ENCODE data around the gene BCOR. TPM values are rescaled to one million over a fixed set of nuclear protein-coding genes. Genes with fewer than 3 reads are reported as not detected.

BCOR gene
- total and polyA plus RNA-seq, 2 of the 8 experiments (the other 6 are each of a cell fraction or from before 2014, with no cell fraction given): 25.0 to 50.8 TPM

DNA sequence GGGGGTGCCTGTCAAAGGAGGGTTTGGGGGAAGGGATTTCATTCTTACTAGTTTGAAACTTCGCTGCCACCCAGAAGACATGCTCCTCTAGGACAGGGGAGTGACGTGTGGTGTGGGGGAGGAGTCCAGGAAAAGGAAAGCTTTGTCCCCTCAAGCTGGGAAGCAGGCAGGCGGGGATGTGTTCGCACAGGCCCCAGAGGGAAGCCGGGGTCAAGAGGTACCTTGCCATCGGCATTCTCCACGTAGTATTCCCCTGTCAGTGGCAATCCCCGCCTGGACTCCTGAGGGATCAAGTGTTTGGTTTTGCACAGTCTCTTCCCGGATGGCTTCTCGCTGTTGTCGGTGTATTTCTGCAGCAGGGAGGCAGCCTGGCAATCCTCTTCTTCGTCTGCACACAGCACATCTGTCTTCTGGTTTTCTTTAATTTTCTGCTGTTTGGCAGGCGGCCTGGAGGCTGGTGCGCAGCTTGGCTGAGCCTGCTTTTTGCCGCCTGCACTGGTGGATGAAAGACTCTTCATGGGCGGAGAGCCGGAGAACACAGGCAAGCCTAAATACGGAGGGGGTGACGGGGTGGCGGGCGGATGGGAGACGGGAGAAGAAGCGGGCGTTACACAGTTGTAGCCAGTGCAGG lies 35.1 kb downstream of the BCOR start:
- Histone ChIP-seq H3K27me3 (replicated peaks in 1 of 4; ENCODE audit: control insufficient read depth in 3 of 4, extremely low read depth in 1 of 4, insufficient read depth in 3 of 4, low read length in 3 of 4) (no peaks in the 10 kb centered on the region), H3K4me3 (ENCODE audit: extremely low read depth in 1 of 4, insufficient read depth in 2 of 4, low read depth in 3 of 4, low read length in 4 of 4) (no peak overlapping the region), H4K91ac (replicated peaks; ENCODE audit: insufficient read length, low read length) (no peak overlapping the region), H3K23ac (ENCODE audit: insufficient read length) (no peak overlapping the region), H2AFZ (ENCODE audit: low read length) (no peak overlapping the region), H2BK5ac (ENCODE audit: low read depth, low read length) (no peak overlapping the region), H2BK120ac (replicated peaks; ENCODE audit: low read depth, low read length) (no peak overlapping the region), H3K23me2 (ENCODE audit: low read depth, low read length) (no peaks in the 10 kb centered on the region), H2BK15ac (ENCODE audit: low read length) (no peak overlapping the region), H3K4ac (replicated peaks; ENCODE audit: insufficient read length, low read depth, low read length) (no peak overlapping the region), H2BK20ac (ENCODE audit: low read length) (no peak overlapping the region), H4K5ac (ENCODE audit: insufficient read length, low read depth, low read length) (no peak overlapping the region), H4K20me1 (replicated peaks in 1 of 2; ENCODE audit: control insufficient read depth in 1 of 2, insufficient read depth in 2 of 2, low read length in 2 of 2) (peaks cover 0 to 13% of the 10 kb centered on the region in 2 experiments), H3K4me1 (replicated peaks in 1 of 4; ENCODE audit: control insufficient read depth in 3 of 4, insufficient read depth in 4 of 4, low read length in 3 of 4) (peaks cover 0 to 15% (median 5%) of the 10 kb centered on the region in 4 experiments; a peak in 3 of 7 replicates), H3K9me3 (ENCODE audit: insufficient read depth in 2 of 2, low read depth in 1 of 2, low read length in 1 of 2) (no peaks in the 10 kb centered on the region), H3K14ac (ENCODE audit: insufficient read length) (no peak overlapping the region), H3K36me3 (ENCODE audit: control insufficient read depth in 2 of 4, insufficient read depth in 4 of 4, low read length in 3 of 4) (peaks cover 2 to 80% (median 36%) of the 10 kb centered on the region in 4 experiments; a peak in 6 of 8 replicates), H2BK12ac (ENCODE audit: low read depth, low read length) (no peak overlapping the region), H3K79me2 (ENCODE audit: control insufficient read depth in 1 of 2, insufficient read depth in 2 of 2, low read length in 2 of 2) (peaks cover 0 to 12% of the 10 kb centered on the region in 2 experiments; a peak in 1 of 4 replicates), H3K18ac (ENCODE audit: extremely low read depth, low read length) (no peak overlapping the region), H3K4me2 (ENCODE audit: insufficient read depth in 1 of 2, low read depth in 2 of 2, low read length in 2 of 2) (no peak overlapping the region), H3K9ac (replicated peaks in 1 of 4; ENCODE audit: extremely low read depth in 1 of 4, low read depth in 3 of 4, low read length in 3 of 4) (no peak overlapping the region), H3K27ac (ENCODE audit: low read depth, low read length) (no peak overlapping the region), H3K56ac (replicated peaks; ENCODE audit: insufficient read length, low read depth, low read length) (no peak overlapping the region), H3K79me1 (ENCODE audit: low read depth, low read length) (peaks cover 5% of the 10 kb centered on the region), H4K8ac (ENCODE audit: extremely low read depth, insufficient read depth, low read length) (no peak overlapping the region), H2AK5ac (ENCODE audit: low read depth, low read length) (no peak overlapping the region)
- FAIRE-seq (no peak), DNase-seq (ENCODE audit: low read depth in 1 of 2, low spot score in 2 of 2) (no peak)
- POLR2A ChIA-PET (ENCODE audit: partially characterized antibody): interaction anchor here (1.5 to 1.6 kb wide), 2 partner anchors 13 to 23 kb away, joined by 3 to 5 read pairs; no protein-coding TSS in a partner anchor
- WGBS, 2 experiments (ENCODE audit: extremely low coverage in 1 of 2, insufficient coverage in 1 of 2, insufficient read length in 1 of 2, insufficient replicate concordance in 2 of 2, low coverage in 1 of 2, low lambda C conversion rate in 2 of 2, missing lambda C conversion rate in 1 of 2): 94% methylated on average over 18 of the region's 24 CpGs; no CpG with 5 or more reads in 1 of the 2 experiments
- CTCF ChIA-PET (ENCODE audit: partially characterized antibody): no interaction called here
- TF ChIP-seq NANOG (IDR thresholded peaks at IDR 0.05; ENCODE audit: insufficient read depth, low read depth, low read length, poor library complexity, severe bottlenecking) (no peak), TCF12 (IDR thresholded peaks at IDR 0.05; ENCODE audit: low read depth, low read length) (no peak), TBP (IDR thresholded peaks at IDR 0.05; ENCODE audit: low read depth, low read length) (no peak), KDM5A (IDR thresholded peaks at IDR 0.05; ENCODE audit: low read length) (no peak), PHF8 (conservative IDR thresholded peaks at IDR 0.05; ENCODE audit: low read depth, low read length) (no peak), MAFK (IDR thresholded peaks at IDR 0.05; ENCODE audit: low read depth, low read length) (no peak), HDAC2 (IDR thresholded peaks at IDR 0.05; ENCODE audit: borderline replicate concordance in 1 of 2, low read depth in 2 of 2, low read length in 2 of 2) (no peak), SIRT6 (IDR thresholded peaks at IDR 0.05; ENCODE audit: low read length) (no peak), ASH2L (IDR thresholded peaks at IDR 0.05; ENCODE audit: low read length) (no peak), NRF1 (IDR thresholded peaks at IDR 0.05; ENCODE audit: low read depth, low read length) (no peak)
- TF ChIP-seq, protein P1, sequence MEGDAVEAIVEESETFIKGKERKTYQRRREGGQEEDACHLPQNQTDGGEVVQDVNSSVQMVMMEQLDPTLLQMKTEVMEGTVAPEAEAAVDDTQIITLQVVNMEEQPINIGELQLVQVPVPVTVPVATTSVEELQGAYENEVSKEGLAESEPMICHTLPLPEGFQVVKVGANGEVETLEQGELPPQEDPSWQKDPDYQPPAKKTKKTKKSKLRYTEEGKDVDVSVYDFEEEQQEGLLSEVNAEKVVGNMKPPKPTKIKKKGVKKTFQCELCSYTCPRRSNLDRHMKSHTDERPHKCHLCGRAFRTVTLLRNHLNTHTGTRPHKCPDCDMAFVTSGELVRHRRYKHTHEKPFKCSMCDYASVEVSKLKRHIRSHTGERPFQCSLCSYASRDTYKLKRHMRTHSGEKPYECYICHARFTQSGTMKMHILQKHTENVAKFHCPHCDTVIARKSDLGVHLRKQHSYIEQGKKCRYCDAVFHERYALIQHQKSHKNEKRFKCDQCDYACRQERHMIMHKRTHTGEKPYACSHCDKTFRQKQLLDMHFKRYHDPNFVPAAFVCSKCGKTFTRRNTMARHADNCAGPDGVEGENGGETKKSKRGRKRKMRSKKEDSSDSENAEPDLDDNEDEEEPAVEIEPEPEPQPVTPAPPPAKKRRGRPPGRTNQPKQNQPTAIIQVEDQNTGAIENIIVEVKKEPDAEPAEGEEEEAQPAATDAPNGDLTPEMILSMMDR (IDR thresholded peaks at IDR 0.05; ENCODE audit: control extremely low read depth in 1 of 3, insufficient read depth in 1 of 3, low read depth in 1 of 3, low read length in 3 of 3): no peak

Measured in H1 (cell line).